ENCODE data around the gene MID1. TPM values are rescaled to one million over a fixed set of nuclear protein-coding genes. Genes with fewer than 3 reads are reported as not detected.

The MID1 gene
- total RNA-seq, 2 donors from 2014 or later: 14.6 to 26.1 TPM

GRCh38 chrX:10536744-10537143, 83.6 kb downstream of the MID1 start:
- no peak overlapping the region for H3K4me3 ChIP-seq
- DNase-seq (ENCODE audit: low spot score): no peak
- no peaks in the 10 kb centered on the region for H3K4me1 ChIP-seq (replicated peaks)
- no peak overlapping the region for H3K27ac ChIP-seq
- TF ChIP-seq CTCF (IDR thresholded peaks at IDR 0.05): no peak
- no peak for TF ChIP-seq POLR2A (IDR thresholded peaks at IDR 0.05)
- TF ChIP-seq POLR2AphosphoS5 (IDR thresholded peaks at IDR 0.05): no peak
- H3K9me3 ChIP-seq: no peaks in the 10 kb centered on the region
- intact Hi-C loops (cut with DNase I): no loop called here
- H3K27me3 ChIP-seq (replicated peaks; ENCODE audit: insufficient read depth): no peaks in the 10 kb centered on the region
- H3K36me3 ChIP-seq: no peaks in the 10 kb centered on the region
- 63% methylated on average over 5 of the region's 5 CpGs for whole genome bisulfite sequencing

GRCh38 chrX:10534611-10535010, 85.8 kb downstream of the MID1 start:
- 100% methylated on average over 2 of the region's 2 CpGs for WGBS
- intact Hi-C loops (cut with DNase I): no loop called here

GRCh38 chrX:10533696-10534365, 86.6 kb downstream of the MID1 start:
- 46% methylated on average over 1 of the region's 1 CpG for WGBS
- intact Hi-C loops (cut with DNase I): no loop called here
- no peak for DNase-seq (ENCODE audit: low spot score)
- no peaks in the 10 kb centered on the region for H3K36me3 ChIP-seq
- no peaks in the 10 kb centered on the region for H3K4me1 ChIP-seq (replicated peaks)
- no peaks in the 10 kb centered on the region for H3K27me3 ChIP-seq (replicated peaks; ENCODE audit: insufficient read depth)
- H3K4me3 ChIP-seq: no peak overlapping the region
- no peak overlapping the region for H3K27ac ChIP-seq
- no peaks in the 10 kb centered on the region for H3K9me3 ChIP-seq
- TF ChIP-seq CTCF (IDR thresholded peaks at IDR 0.05) (no peak), POLR2A (IDR thresholded peaks at IDR 0.05) (no peak), POLR2AphosphoS5 (IDR thresholded peaks at IDR 0.05) (no peak)

More at GRCh38 chrX:10534611-10535010, 85.8 kb downstream of the MID1 start:
- Histone ChIP-seq H3K4me3 (no peak overlapping the region), H3K27me3 (replicated peaks; ENCODE audit: insufficient read depth) (no peaks in the 10 kb centered on the region), H3K4me1 (replicated peaks) (no peaks in the 10 kb centered on the region), H3K9me3 (no peaks in the 10 kb centered on the region), H3K27ac (no peak overlapping the region), H3K36me3 (no peaks in the 10 kb centered on the region)
- no peak for DNase-seq (ENCODE audit: low spot score)
- TF ChIP-seq POLR2A (IDR thresholded peaks at IDR 0.05): no peak
- no peak for TF ChIP-seq POLR2AphosphoS5 (IDR thresholded peaks at IDR 0.05)
- TF ChIP-seq CTCF (IDR thresholded peaks at IDR 0.05): no peak

GRCh38 chrX:10531927-10532326, 88.5 kb downstream of the MID1 start:
- intact Hi-C loops (cut with DNase I): no loop called here
- H3K4me3 ChIP-seq: no peak overlapping the region
- no peaks in the 10 kb centered on the region for H3K36me3 ChIP-seq
- 100% methylated on average over 1 of the region's 1 CpG for WGBS
- no peak overlapping the region for H3K27ac ChIP-seq
- no peaks in the 10 kb centered on the region for H3K27me3 ChIP-seq (replicated peaks; ENCODE audit: insufficient read depth)
- H3K4me1 ChIP-seq (replicated peaks): no peaks in the 10 kb centered on the region
- no peaks in the 10 kb centered on the region for H3K9me3 ChIP-seq
- TF ChIP-seq POLR2AphosphoS5 (IDR thresholded peaks at IDR 0.05) (no peak), POLR2A (IDR thresholded peaks at IDR 0.05) (no peak), CTCF (IDR thresholded peaks at IDR 0.05) (no peak)
- DNase-seq (ENCODE audit: low spot score): no peak

- Histone ChIP-seq H3K27ac (no peak overlapping the region), H3K4me1 (replicated peaks) (no peaks in the 10 kb centered on the region), H3K36me3 (no peaks in the 10 kb centered on the region), H3K27me3 (replicated peaks; ENCODE audit: insufficient read depth) (no peaks in the 10 kb centered on the region), H3K4me3 (no peak overlapping the region), H3K9me3 (no peaks in the 10 kb centered on the region)
- intact Hi-C loops (cut with DNase I): no loop called here
- no peak for TF ChIP-seq POLR2A (IDR thresholded peaks at IDR 0.05)
- no peak for DNase-seq (ENCODE audit: low spot score)
- 90% methylated on average over 4 of the region's 4 CpGs for WGBS
These were observed 91.0 kb downstream of the MID1 start for GRCh38 chrX:10529344-10529743.

All from prostate gland (tissue), 2 donors.